Stimulated activated naive CD8-positive, alpha-beta T cell treated with anti-CD3 and anti-CD28 coated beads, Interleukin-15, Interleukin-2, amounts not matched to agents 100 ng/mL and 50 ng/mL, for 24 hours (primary cell): ENCODE results near the gene RXRA.

Experiments
- H3K27ac Mint-ChIP-seq: one replicate; pipeline ENCODE4 v1.8.0; 2021; ENCODE audit warnings: mild to moderate bottlenecking, mixed read lengths
- H3K27me3 Mint-ChIP-seq: one replicate; pipeline ENCODE4 v1.8.0; 2021; ENCODE audit warnings: mixed read lengths
- H3K36me3 Mint-ChIP-seq: one replicate; pipeline ENCODE4 v1.8.0; 2021; ENCODE audit warnings: low read depth, mixed read lengths
- H3K4me1 Mint-ChIP-seq: one replicate; pipeline ENCODE4 v1.8.0; 2021; ENCODE audit warnings: low read depth, mixed read lengths
- H3K4me3 Mint-ChIP-seq: one replicate; pipeline ENCODE4 v1.8.0; 2021; ENCODE audit warnings: mild to moderate bottlenecking, mixed read lengths
- H3K9me3 Mint-ChIP-seq: one replicate; pipeline ENCODE4 v1.8.0; 2021; ENCODE audit warnings: mixed read lengths

RXRA gene

DNA sequence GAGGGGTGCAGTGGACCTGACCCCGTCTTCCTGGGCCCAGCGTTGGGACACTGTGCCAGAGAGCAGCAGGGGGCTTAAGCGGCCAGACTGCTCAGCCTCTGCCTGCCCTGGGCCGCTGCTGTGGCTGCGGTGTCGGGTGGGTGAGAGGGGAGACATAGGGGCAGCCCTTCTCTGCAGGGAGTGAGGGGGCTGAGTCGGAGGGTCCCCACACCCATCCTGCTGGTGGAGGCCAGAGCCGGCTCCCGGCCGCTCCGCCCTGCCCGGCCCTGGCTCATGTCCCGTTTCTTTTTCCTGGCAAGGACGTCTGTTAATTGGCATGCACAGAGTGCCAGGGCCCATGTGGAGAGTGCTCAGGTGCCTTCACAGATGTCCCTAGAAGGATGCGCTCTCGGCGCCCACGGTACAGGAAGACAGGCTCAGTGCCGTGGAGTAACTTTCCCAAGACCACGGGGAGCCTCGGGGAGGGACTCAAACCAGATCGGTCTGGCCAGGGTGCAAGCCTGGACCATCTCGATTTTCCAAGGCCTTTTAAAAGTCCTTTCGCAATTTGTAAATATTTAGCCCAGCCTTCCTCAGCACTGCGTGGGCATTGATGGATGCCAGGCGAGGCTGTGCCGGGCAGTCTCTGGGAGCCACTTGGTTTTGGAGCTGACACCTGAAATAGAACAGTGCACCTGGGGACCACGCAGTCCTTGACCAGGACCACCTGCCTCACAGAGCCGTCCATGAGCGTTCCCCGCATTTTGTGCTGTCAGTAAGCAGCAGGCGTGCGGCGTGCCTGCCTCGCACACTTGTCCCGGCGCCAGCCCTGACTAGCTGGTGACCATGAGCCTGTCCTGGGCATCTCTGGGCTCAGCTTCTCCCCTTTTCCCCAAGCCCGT is 60.9 kb downstream of the RXRA start:
- Mint-ChIP-seq H3K27me3 (peaks cover 5% of the 10 kb centered on the region), H3K4me3 (no peak overlapping the region), H3K4me1 (peaks cover 40% of the 10 kb centered on the region), H3K9me3 (no peaks in the 10 kb centered on the region), H3K36me3 (no peaks in the 10 kb centered on the region), H3K27ac (no peak overlapping the region)

DNA sequence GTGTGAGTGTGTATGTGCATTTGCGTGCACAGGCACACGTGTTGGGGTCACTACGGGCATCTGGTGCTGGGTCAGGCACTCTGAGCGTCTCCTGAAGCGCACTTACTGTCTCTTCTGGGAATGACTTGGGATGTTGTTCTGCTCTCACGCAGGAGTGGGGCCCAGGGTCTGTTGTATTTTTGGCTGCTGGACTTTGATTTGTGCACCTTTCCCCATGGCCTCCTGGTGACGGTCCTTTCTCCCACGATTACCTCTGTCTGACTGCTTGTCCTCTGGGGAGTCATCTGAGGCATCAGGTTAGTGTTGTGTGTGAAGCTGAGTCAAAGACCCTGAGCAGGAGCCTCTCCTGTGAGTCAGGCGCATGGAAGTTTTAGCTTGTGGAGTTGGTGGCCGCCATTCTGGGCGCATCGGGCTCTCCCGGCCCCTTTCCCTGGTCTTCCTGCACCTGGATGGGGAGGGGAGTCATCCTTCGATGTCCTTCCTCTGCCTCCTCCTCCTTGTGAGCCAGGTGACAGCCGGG is 62.1 kb downstream of the RXRA start:
- H3K36me3 Mint-ChIP-seq: no peaks in the 10 kb centered on the region

DNA sequence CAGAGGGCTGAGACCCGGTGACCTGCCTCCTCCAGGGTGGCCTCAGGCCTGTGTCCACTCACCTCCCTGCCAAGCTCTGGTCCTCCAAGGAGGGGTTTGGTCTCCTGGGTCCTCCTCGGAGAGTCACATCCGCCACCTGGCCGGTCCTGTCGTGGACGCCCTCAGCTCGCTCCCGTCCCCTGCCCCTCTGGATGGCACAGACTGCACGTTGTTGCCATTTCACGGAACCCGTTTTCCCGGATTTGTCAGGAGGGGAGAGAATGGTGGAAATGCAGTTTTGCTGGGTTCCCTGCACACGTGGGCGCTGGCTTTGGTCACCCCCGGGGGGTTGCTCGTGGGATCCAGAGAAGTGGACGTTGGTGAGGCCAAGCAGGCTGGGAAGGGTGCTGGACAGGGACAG is 62.7 kb downstream of the RXRA start:
- Mint-ChIP-seq H3K27ac (no peak overlapping the region), H3K4me1 (peaks cover 51% of the 10 kb centered on the region)

More for the DNA sequence above, 62.1 kb downstream of the RXRA start:
- H3K27ac Mint-ChIP-seq: no peak overlapping the region
- peaks cover 5% of the 10 kb centered on the region for H3K27me3 Mint-ChIP-seq
- no peak overlapping the region for H3K4me3 Mint-ChIP-seq
- peaks cover 45% of the 10 kb centered on the region for H3K4me1 Mint-ChIP-seq
- H3K9me3 Mint-ChIP-seq: no peaks in the 10 kb centered on the region

DNA sequence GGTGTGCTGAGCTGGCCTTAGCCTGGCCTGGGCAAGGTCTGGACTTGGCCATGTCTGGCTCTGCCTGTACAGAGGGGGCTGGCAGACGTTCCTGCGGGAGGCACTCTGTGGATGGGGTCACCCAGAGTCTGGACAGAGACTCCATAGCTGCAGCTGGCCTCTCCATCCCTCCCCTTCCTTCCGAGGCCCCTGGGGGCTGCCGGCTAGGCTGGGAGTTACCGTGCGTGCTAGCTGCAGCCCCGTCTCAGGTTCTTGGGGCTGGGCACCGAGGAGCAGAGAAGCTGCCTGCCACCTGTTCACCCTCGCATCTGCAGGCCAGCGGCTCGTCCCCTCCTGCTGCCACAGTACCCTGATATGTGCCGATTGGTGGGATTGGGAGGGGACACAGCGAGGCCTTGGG is 63.4 kb downstream of the RXRA start:
- peaks cover 8% of the 10 kb centered on the region for H3K27me3 Mint-ChIP-seq
- H3K27ac Mint-ChIP-seq: no peak overlapping the region
- H3K9me3 Mint-ChIP-seq: peaks cover 5% of the 10 kb centered on the region
- H3K36me3 Mint-ChIP-seq: peaks cover 5% of the 10 kb centered on the region
- H3K4me3 Mint-ChIP-seq: no peak overlapping the region
- peaks cover 57% of the 10 kb centered on the region for H3K4me1 Mint-ChIP-seq

More for the DNA sequence above, 62.7 kb downstream of the RXRA start:
- H3K9me3 Mint-ChIP-seq: peaks cover 3% of the 10 kb centered on the region
- H3K27me3 Mint-ChIP-seq: peaks cover 7% of the 10 kb centered on the region
- H3K4me3 Mint-ChIP-seq: no peak overlapping the region
- peaks cover 1% of the 10 kb centered on the region for H3K36me3 Mint-ChIP-seq

DNA sequence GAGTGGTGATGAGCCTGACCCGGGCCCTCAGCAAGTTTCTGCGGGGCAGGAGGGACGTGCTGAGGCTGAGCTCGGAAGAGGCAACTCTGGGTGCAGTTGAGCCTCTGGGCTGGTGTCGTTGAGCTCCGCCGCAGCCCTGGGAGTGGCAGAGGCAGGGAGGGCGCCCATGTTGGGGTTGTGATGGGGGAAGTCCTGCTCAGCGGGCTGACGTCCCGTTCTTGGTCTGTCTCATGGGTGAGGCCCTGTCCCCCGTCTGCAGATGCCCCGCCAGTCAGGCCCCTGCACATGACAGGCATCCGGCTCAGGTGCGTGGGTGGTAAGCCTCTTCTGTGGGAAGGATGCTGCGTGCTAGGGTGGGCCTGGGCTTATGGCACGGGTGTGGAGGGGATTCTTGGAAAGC is 64.3 kb downstream of the RXRA start:
- peaks cover 8% of the 10 kb centered on the region for H3K27me3 Mint-ChIP-seq
- peak overlapping the region; percentile 76 for H3K4me3 Mint-ChIP-seq
- H3K27ac Mint-ChIP-seq: peak overlapping the region; percentile 94
- peaks cover 62% of the 10 kb centered on the region for H3K4me1 Mint-ChIP-seq
- H3K9me3 Mint-ChIP-seq: peaks cover 5% of the 10 kb centered on the region
- H3K36me3 Mint-ChIP-seq: peaks cover 5% of the 10 kb centered on the region

DNA sequence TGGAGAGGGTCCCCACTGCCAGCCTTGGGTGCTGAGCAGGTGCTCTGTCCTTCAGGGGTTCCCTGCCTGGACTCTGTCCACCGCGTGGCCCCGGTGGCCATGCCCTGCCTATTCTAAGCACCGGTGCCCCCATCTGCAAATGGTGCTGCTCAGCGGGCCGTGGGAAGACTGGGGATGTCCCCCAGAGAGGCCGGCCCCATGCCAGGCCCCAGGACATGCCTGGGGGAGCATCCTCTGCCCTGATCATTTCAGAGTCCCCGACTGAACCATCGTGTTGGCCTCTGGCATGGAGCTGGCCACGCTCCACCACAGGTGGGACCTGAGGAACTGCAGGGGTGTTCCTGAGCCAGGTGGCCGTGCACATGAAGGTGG is 64.7 kb downstream of the RXRA start:
- H3K27me3 Mint-ChIP-seq: peaks cover 8% of the 10 kb centered on the region
- H3K27ac Mint-ChIP-seq: peak overlapping the region; percentile 94
- peaks cover 5% of the 10 kb centered on the region for H3K9me3 Mint-ChIP-seq
- H3K4me3 Mint-ChIP-seq: peak overlapping the region; percentile 76
- peaks cover 5% of the 10 kb centered on the region for H3K36me3 Mint-ChIP-seq
- peaks cover 65% of the 10 kb centered on the region for H3K4me1 Mint-ChIP-seq

DNA sequence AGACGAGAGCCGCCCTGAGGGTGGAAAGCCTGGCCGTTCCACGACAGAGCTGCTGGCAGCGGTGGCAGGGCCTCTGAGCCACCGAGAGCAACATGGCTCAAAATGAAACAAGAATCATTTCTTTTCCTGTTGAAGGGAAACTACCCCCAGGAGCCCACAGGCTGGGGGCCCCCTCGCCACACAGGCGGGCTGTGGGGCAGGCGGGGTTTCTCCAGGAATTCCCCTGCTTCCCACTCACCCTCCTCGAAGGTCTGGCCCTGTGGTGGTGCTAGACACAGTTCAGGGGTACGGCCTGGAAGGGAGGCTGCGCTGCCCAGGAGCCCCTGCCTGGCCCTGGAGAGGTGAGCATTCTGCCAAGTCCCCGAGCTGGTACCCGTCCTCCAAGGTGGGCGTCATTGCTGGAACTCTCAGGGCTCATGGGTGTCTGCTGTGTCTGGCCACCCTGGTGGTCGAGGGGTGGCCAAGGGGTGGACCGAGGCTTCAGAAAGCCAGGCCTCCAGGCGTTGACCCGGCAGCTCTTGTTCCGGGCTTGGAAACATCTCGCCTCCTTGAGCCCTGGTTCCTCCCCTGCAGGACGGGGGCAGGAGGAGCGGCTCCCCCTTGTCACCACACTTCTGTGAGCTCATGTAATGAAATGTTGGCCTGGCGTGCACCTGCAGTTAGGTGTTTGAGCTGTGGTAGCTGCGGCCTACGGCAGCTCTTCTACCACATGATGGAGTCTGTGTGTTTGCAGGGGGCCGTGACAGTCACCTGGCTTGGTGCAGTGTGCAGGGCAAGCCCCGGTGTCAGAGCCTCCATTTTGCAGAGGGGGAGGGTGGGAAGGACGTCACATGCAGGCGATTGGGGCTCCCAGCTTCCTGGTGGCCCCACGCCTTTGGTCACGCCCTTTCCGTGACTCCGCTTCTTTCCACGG is 65.3 kb downstream of the RXRA start:
- Mint-ChIP-seq H3K27ac (peak overlapping the region; percentile 94), H3K27me3 (peaks cover 8% of the 10 kb centered on the region), H3K9me3 (peaks cover 5% of the 10 kb centered on the region), H3K4me3 (peak overlapping the region; percentile 76), H3K36me3 (peaks cover 5% of the 10 kb centered on the region), H3K4me1 (peaks cover 71% of the 10 kb centered on the region)

DNA sequence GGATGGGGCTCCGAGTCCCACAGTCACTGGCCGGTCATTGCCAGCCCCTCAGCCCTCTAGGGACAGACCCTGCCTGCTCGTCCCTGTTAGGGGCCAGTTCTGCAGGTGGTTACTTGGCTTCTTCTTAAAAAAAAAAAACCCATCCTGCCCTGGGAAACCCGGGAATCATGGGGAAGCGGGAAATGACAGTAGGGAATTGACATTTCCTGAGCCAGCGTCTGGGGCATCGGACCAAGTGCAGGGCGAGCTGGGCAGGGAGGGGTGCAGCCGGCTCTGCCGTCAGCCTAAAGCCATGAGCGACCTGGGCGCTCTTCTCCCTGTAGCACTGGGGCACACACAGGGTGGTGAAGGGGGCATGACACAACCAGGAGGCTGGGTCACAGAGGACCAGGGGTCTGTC is 66.6 kb downstream of the RXRA start:
- Mint-ChIP-seq H3K4me1 (peaks cover 81% of the 10 kb centered on the region), H3K36me3 (peaks cover 5% of the 10 kb centered on the region), H3K27me3 (peaks cover 8% of the 10 kb centered on the region), H3K9me3 (peaks cover 5% of the 10 kb centered on the region), H3K4me3 (peak overlapping the region; percentile 66), H3K27ac (no peak overlapping the region)

DNA sequence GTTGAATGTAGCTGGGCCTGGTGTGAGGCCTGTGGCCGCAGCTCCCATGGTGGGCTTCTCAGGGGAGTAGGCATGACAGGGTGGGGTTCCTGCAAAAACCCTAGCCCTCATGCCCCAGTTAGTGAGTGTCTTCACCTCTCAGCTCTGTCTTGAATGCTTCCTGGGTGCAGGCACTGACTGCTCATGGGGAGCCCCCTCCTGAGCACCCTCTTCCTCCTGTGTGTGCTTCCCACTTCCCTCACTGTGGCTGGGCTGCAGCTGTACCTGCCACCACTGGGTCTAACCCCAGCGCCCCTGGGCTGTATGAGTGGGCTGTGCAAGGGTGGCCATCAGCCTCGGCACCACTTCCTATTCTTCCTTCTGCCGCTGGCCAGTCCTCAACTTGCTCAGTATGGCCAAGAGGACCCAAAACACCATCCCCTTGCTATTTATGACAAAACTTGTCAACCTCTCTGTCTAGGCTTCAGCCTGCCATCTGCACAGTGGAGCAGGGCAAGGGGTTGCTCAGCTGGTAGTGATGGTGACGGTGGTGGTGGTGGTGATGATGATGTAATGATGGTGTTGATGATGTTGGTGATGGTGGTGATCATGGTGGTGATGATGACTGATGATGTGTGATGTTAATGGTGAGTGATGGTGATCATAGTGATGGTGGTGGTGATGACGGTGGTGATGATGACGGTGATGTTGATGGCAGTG is 67.5 kb downstream of the RXRA start:
- Mint-ChIP-seq H3K4me3 (peak overlapping the region; percentile 51), H3K36me3 (peaks cover 5% of the 10 kb centered on the region), H3K27ac (peak overlapping the region; percentile 45), H3K9me3 (peaks cover 5% of the 10 kb centered on the region), H3K27me3 (peaks cover 3% of the 10 kb centered on the region), H3K4me1 (peaks cover 79% of the 10 kb centered on the region)

DNA sequence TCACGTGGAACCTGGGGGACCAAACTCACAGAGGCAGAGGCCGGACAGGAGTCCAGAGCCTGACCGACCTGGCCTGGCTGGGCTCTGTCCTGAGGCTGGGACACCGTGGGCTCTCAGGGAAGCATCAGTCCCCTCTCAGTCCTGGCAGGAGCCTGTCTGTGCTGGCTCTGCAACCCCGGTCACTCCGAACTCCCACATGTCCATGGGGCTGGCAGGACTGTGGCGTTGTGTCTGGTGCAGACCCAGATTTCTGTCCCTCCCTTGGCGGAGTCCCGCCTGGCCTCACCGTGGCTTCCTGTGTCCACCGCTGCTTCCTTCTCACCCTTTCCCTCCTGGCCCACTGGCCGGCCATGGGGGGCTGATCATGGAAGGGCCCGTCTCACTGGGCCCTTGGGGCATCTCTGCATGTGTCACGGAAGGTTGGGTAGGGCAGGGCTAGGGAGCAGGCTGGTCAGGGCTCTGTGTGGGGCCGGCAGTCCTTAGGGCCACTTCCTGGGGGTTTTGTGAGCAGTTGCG is 68.8 kb downstream of the RXRA start:
- Mint-ChIP-seq H3K4me3 (no peak overlapping the region), H3K27me3 (peaks cover 3% of the 10 kb centered on the region), H3K27ac (no peak overlapping the region), H3K36me3 (peaks cover 5% of the 10 kb centered on the region), H3K9me3 (peaks cover 5% of the 10 kb centered on the region), H3K4me1 (peaks cover 77% of the 10 kb centered on the region)

DNA sequence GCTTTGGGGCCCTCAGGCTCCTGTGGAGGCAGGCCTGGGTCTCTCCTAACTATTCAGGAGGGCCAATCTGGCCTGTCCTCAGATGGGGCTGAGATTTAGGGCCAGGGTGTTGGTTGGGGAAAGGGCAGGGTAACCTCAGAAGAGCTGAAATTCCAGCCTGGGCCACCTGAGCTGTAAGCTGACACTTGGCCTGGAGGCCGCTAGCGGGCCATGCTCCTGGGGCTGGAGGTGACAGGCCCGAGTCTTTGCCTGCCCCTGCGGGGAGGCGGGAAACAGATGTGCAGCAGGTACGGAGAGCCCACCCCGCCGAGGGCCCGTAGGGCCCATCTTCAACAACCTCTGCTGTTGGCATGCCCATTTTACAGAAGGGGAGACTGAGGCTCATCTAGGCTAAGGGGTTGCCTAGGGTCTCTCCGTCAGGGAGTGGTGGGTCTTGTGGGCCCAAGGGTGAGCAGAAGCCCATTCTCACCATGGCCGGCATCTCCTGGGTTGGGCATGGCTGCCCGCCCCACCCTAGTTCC is 69.5 kb downstream of the RXRA start:
- Mint-ChIP-seq H3K4me3 (peak overlapping the region; percentile 69), H3K27me3 (peaks cover 3% of the 10 kb centered on the region), H3K36me3 (peaks cover 5% of the 10 kb centered on the region), H3K27ac (peak overlapping the region; percentile 65), H3K9me3 (peaks cover 5% of the 10 kb centered on the region), H3K4me1 (peaks cover 69% of the 10 kb centered on the region)

DNA sequence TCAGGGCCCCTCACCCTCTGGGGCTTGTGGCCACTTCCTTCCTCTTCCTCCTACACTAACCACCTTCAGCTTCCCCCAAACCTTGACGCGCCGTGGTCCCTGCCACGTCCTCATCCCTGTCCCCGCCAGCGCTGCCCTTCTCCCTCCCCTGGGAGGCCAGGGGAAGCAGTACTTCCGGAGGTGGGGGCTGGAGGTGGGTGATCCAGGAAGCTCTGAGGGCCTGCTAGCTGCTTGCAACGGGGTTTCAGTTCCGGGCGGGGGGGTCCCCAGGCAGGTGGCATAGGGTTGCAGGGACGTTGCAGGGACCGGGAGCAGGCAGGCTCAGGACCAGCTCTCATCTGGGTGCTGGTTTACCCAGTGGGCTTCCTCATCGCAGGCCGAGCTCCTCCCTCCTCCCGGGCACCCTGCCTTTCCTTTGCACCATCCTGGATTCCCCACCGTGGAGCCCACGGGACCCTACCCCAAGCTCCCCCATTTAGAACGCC is 70.0 kb downstream of the RXRA start:
- peaks cover 5% of the 10 kb centered on the region for H3K36me3 Mint-ChIP-seq
- peaks cover 3% of the 10 kb centered on the region for H3K27me3 Mint-ChIP-seq
- H3K9me3 Mint-ChIP-seq: peaks cover 5% of the 10 kb centered on the region
- peak overlapping the region; percentile 65 for H3K27ac Mint-ChIP-seq
- H3K4me1 Mint-ChIP-seq: peaks cover 64% of the 10 kb centered on the region
- H3K4me3 Mint-ChIP-seq: peak overlapping the region; percentile 69

DNA sequence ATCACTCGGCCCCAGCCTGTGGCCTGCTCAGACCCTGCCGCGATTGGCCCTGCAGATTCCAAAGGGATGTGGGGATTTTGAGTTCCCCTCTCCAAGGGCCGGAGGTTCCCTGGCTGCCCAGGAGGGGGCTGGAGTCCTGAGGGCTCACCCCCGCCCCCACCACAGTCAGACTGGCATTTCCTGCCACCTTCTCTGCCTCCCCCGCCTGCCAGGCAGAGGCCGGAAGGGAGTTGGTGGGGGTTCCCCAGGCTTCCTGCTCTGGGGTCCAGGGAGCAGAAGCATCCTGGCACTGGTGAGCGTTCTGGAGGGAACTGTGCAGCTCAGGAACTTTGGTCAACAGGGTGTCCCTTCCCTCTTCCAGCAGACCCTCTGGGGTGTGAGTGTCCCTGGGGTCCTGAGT is 70.6 kb downstream of the RXRA start:
- H3K4me1 Mint-ChIP-seq: peaks cover 59% of the 10 kb centered on the region
- H3K27me3 Mint-ChIP-seq: peaks cover 3% of the 10 kb centered on the region
- H3K27ac Mint-ChIP-seq: peak overlapping the region; percentile 42
- H3K4me3 Mint-ChIP-seq: peak overlapping the region; percentile 69
- H3K36me3 Mint-ChIP-seq: peaks cover 5% of the 10 kb centered on the region
- peaks cover 5% of the 10 kb centered on the region for H3K9me3 Mint-ChIP-seq

DNA sequence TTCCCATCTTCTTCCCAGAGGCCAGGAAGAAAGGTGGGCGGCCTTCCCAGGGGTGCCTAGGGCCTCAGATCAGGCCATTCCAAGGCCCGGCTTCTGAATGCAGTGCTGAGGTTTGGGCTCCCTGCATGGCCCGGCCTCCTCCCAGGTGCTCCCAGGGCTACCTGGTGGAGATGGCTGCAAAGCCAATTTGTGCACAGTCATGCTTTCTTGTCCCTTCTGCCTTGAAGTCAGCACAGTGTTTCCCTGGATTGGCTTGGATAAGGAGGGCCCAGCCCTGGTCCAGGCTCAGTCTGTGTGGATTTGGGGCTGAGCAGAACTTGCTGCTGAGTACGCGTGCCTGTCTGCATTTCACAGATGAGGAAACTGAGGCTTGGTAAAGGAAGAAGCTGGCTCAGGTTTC is 72.5 kb downstream of the RXRA start:
- peaks cover 52% of the 10 kb centered on the region for H3K4me1 Mint-ChIP-seq
- H3K36me3 Mint-ChIP-seq: peaks cover 5% of the 10 kb centered on the region
- no peak overlapping the region for H3K4me3 Mint-ChIP-seq
- H3K9me3 Mint-ChIP-seq: peaks cover 4% of the 10 kb centered on the region
- H3K27ac Mint-ChIP-seq: no peak overlapping the region
- peaks cover 3% of the 10 kb centered on the region for H3K27me3 Mint-ChIP-seq
